ENCODE data around the gene GRK4.
"Not testable (repeated sequence)": the region's sequence is repeated elsewhere in the genome, so short reads cannot be mapped to it uniquely, and the experiment has no call there.

The GRK4 gene

GRCh38 chr4:2977211-2978088 is 14.1 kb downstream of the GRK4 start:
- Histone ChIP-seq H3K9me3 (ENCODE audit: control insufficient read depth in 1 of 2, low read length in 2 of 2) (no peaks in the 10 kb centered on the region), H3K27ac (ENCODE audit: low read length) (no peak overlapping the region), H3K27me3 (ENCODE audit: low read depth, low read length) (no peaks in the 10 kb centered on the region), H3K4me3 (ENCODE audit: low read depth in 1 of 2, low read length in 2 of 2) (no peak overlapping the region), H3K4me1 (ENCODE audit: control insufficient read depth in 1 of 2, insufficient read depth in 2 of 2, low read length in 2 of 2) (no peaks in the 10 kb centered on the region), H3K36me3 (ENCODE audit: control insufficient read depth in 1 of 2, insufficient read depth in 2 of 2, low read length in 2 of 2) (no peaks in the 10 kb centered on the region)

GRCh38 chr4:2981256-2981819 is 18.0 kb downstream of the GRK4 start:
- no peak overlapping the region for H3K4me3 ChIP-seq (ENCODE audit: low read depth in 1 of 2, low read length in 2 of 2)
- no peaks in the 10 kb centered on the region for H3K9me3 ChIP-seq (ENCODE audit: control insufficient read depth in 1 of 2, low read length in 2 of 2)
- H3K27ac ChIP-seq (ENCODE audit: low read length): no peak overlapping the region
- no peaks in the 10 kb centered on the region for H3K4me1 ChIP-seq (ENCODE audit: control insufficient read depth in 1 of 2, insufficient read depth in 2 of 2, low read length in 2 of 2)
- no peaks in the 10 kb centered on the region for H3K36me3 ChIP-seq (ENCODE audit: control insufficient read depth in 1 of 2, insufficient read depth in 2 of 2, low read length in 2 of 2)
- no peaks in the 10 kb centered on the region for H3K27me3 ChIP-seq (ENCODE audit: low read depth, low read length)

GRCh38 chr4:2982012-2982411 is 18.6 kb downstream of the GRK4 start:
- Histone ChIP-seq H3K4me3 (ENCODE audit: low read depth in 1 of 2, low read length in 2 of 2) (no peak overlapping the region), H3K4me1 (ENCODE audit: control insufficient read depth in 1 of 2, insufficient read depth in 2 of 2, low read length in 2 of 2) (no peaks in the 10 kb centered on the region), H3K27me3 (ENCODE audit: low read depth, low read length) (no peaks in the 10 kb centered on the region), H3K27ac (ENCODE audit: low read length) (no peak overlapping the region), H3K36me3 (ENCODE audit: control insufficient read depth in 1 of 2, insufficient read depth in 2 of 2, low read length in 2 of 2) (no peaks in the 10 kb centered on the region), H3K9me3 (ENCODE audit: control insufficient read depth in 1 of 2, low read length in 2 of 2) (no peaks in the 10 kb centered on the region)

- not testable (repeated sequence) for H3K27ac ChIP-seq (ENCODE audit: low read length); H3K4me1 ChIP-seq (ENCODE audit: control insufficient read depth in 1 of 2, insufficient read depth in 2 of 2, low read length in 2 of 2); H3K36me3 ChIP-seq (ENCODE audit: control insufficient read depth in 1 of 2, insufficient read depth in 2 of 2, low read length in 2 of 2); H3K4me3 ChIP-seq (ENCODE audit: low read depth in 1 of 2, low read length in 2 of 2); H3K9me3 ChIP-seq (ENCODE audit: control insufficient read depth in 1 of 2, low read length in 2 of 2); H3K27me3 ChIP-seq (ENCODE audit: low read depth, low read length)
Measured at GRCh38 chr4:2983715-2984114, 20.3 kb downstream of the GRK4 start.

GRCh38 chr4:2991243-2991642 is 27.9 kb downstream of the GRK4 start:
- no peaks in the 10 kb centered on the region for H3K36me3 ChIP-seq (ENCODE audit: control insufficient read depth in 1 of 2, insufficient read depth in 2 of 2, low read length in 2 of 2)
- no peaks in the 10 kb centered on the region for H3K9me3 ChIP-seq (ENCODE audit: control insufficient read depth in 1 of 2, low read length in 2 of 2)
- no peak overlapping the region for H3K27ac ChIP-seq (ENCODE audit: low read length)
- H3K4me1 ChIP-seq (ENCODE audit: control insufficient read depth in 1 of 2, insufficient read depth in 2 of 2, low read length in 2 of 2): no peaks in the 10 kb centered on the region
- no peak overlapping the region for H3K4me3 ChIP-seq (ENCODE audit: low read depth in 1 of 2, low read length in 2 of 2)
- H3K27me3 ChIP-seq (ENCODE audit: low read depth, low read length): no peaks in the 10 kb centered on the region

- Histone ChIP-seq H3K27me3 (ENCODE audit: low read depth, low read length) (no peaks in the 10 kb centered on the region), H3K4me3 (ENCODE audit: low read depth in 1 of 2, low read length in 2 of 2) (no peak overlapping the region)
Measured at GRCh38 chr4:2994917-2995316, 31.5 kb downstream of the GRK4 start.

GRCh38 chr4:2995546-2996265 is 32.3 kb downstream of the GRK4 start:
- H3K27me3 ChIP-seq (ENCODE audit: low read depth, low read length): no peaks in the 10 kb centered on the region
- no peaks in the 10 kb centered on the region for H3K4me1 ChIP-seq (ENCODE audit: control insufficient read depth in 1 of 2, insufficient read depth in 2 of 2, low read length in 2 of 2)
- no peak overlapping the region for H3K27ac ChIP-seq (ENCODE audit: low read length)

More at GRCh38 chr4:2994917-2995316, 31.5 kb downstream of the GRK4 start:
- H3K27ac ChIP-seq (ENCODE audit: low read length): no peak overlapping the region
- H3K36me3 ChIP-seq (ENCODE audit: control insufficient read depth in 1 of 2, insufficient read depth in 2 of 2, low read length in 2 of 2): no peaks in the 10 kb centered on the region
- H3K9me3 ChIP-seq (ENCODE audit: control insufficient read depth in 1 of 2, low read length in 2 of 2): no peaks in the 10 kb centered on the region
- no peaks in the 10 kb centered on the region for H3K4me1 ChIP-seq (ENCODE audit: control insufficient read depth in 1 of 2, insufficient read depth in 2 of 2, low read length in 2 of 2)

GRCh38 chr4:2996415-2996814 is 33.0 kb downstream of the GRK4 start:
- H3K27me3 ChIP-seq (ENCODE audit: low read depth, low read length): no peaks in the 10 kb centered on the region
- H3K36me3 ChIP-seq (ENCODE audit: control insufficient read depth in 1 of 2, insufficient read depth in 2 of 2, low read length in 2 of 2): no peaks in the 10 kb centered on the region
- H3K27ac ChIP-seq (ENCODE audit: low read length): no peak overlapping the region
- no peak overlapping the region for H3K4me3 ChIP-seq (ENCODE audit: low read depth in 1 of 2, low read length in 2 of 2)
- no peaks in the 10 kb centered on the region for H3K4me1 ChIP-seq (ENCODE audit: control insufficient read depth in 1 of 2, insufficient read depth in 2 of 2, low read length in 2 of 2)
- no peaks in the 10 kb centered on the region for H3K9me3 ChIP-seq (ENCODE audit: control insufficient read depth in 1 of 2, low read length in 2 of 2)

More at GRCh38 chr4:2995546-2996265, 32.3 kb downstream of the GRK4 start:
- no peaks in the 10 kb centered on the region for H3K9me3 ChIP-seq (ENCODE audit: control insufficient read depth in 1 of 2, low read length in 2 of 2)
- no peaks in the 10 kb centered on the region for H3K36me3 ChIP-seq (ENCODE audit: control insufficient read depth in 1 of 2, insufficient read depth in 2 of 2, low read length in 2 of 2)
- H3K4me3 ChIP-seq (ENCODE audit: low read depth in 1 of 2, low read length in 2 of 2): no peak overlapping the region

GRCh38 chr4:3007724-3008123 is 44.4 kb downstream of the GRK4 start:
- H3K27ac ChIP-seq (ENCODE audit: low read length): no peak overlapping the region
- no peaks in the 10 kb centered on the region for H3K36me3 ChIP-seq (ENCODE audit: control insufficient read depth in 1 of 2, insufficient read depth in 2 of 2, low read length in 2 of 2)
- H3K27me3 ChIP-seq (ENCODE audit: low read depth, low read length): no peaks in the 10 kb centered on the region
- H3K4me1 ChIP-seq (ENCODE audit: control insufficient read depth in 1 of 2, insufficient read depth in 2 of 2, low read length in 2 of 2): no peaks in the 10 kb centered on the region
- H3K9me3 ChIP-seq (ENCODE audit: control insufficient read depth in 1 of 2, low read length in 2 of 2): no peaks in the 10 kb centered on the region
- no peak overlapping the region for H3K4me3 ChIP-seq (ENCODE audit: low read depth in 1 of 2, low read length in 2 of 2)

GRCh38 chr4:3009422-3009821 is 46.1 kb downstream of the GRK4 start:
- Histone ChIP-seq H3K27me3 (ENCODE audit: low read depth, low read length) (no peaks in the 10 kb centered on the region), H3K4me1 (ENCODE audit: control insufficient read depth in 1 of 2, insufficient read depth in 2 of 2, low read length in 2 of 2) (no peaks in the 10 kb centered on the region), H3K9me3 (ENCODE audit: control insufficient read depth in 1 of 2, low read length in 2 of 2) (no peaks in the 10 kb centered on the region), H3K27ac (ENCODE audit: low read length) (no peak overlapping the region), H3K36me3 (ENCODE audit: control insufficient read depth in 1 of 2, insufficient read depth in 2 of 2, low read length in 2 of 2) (no peaks in the 10 kb centered on the region), H3K4me3 (ENCODE audit: low read depth in 1 of 2, low read length in 2 of 2) (no peak overlapping the region)

- H3K36me3 ChIP-seq (ENCODE audit: control insufficient read depth in 1 of 2, insufficient read depth in 2 of 2, low read length in 2 of 2): no peaks in the 10 kb centered on the region
- H3K4me3 ChIP-seq (ENCODE audit: low read depth in 1 of 2, low read length in 2 of 2): no peak overlapping the region
- H3K27ac ChIP-seq (ENCODE audit: low read length): no peak overlapping the region
- H3K27me3 ChIP-seq (ENCODE audit: low read depth, low read length): no peaks in the 10 kb centered on the region
- no peaks in the 10 kb centered on the region for H3K9me3 ChIP-seq (ENCODE audit: control insufficient read depth in 1 of 2, low read length in 2 of 2)
- H3K4me1 ChIP-seq (ENCODE audit: control insufficient read depth in 1 of 2, insufficient read depth in 2 of 2, low read length in 2 of 2): no peaks in the 10 kb centered on the region
Measured at GRCh38 chr4:3010577-3010976, 47.2 kb downstream of the GRK4 start.

Measured in muscle layer of duodenum (tissue), 2 donors.